Epithelial cell of prostate (primary cell): Measurements from ENCODE around the gene GSTM1.

ENCODE experiments used
- DNase-seq: peaks from one replicate; pipeline ENCODE4 v3.0.0-alpha.2; 2011; ENCODE audit warnings: low read depth, low spot score
- H3K27ac ChIP-seq: fragments of 450-650 bp; 2 replicates; pipeline ENCODE4 v1.5.1; 2017; ENCODE audit warnings: mild to moderate bottlenecking

Gene GSTM1

GRCh38 chr1:109722908-109723691 lies 35.5 kb downstream of the GSTM1 start:
- no peak for DNase-seq
- no peak overlapping the region for H3K27ac ChIP-seq

GRCh38 chr1:109724933-109725332 lies 37.3 kb downstream of the GSTM1 start:
- no peak overlapping the region for H3K27ac ChIP-seq
- no peak for DNase-seq

- DNase-seq = no peak
- H3K27ac ChIP-seq = no peak overlapping the region
These were observed 37.9 kb downstream of the GSTM1 start for GRCh38 chr1:109725510-109725909.

DNA sequence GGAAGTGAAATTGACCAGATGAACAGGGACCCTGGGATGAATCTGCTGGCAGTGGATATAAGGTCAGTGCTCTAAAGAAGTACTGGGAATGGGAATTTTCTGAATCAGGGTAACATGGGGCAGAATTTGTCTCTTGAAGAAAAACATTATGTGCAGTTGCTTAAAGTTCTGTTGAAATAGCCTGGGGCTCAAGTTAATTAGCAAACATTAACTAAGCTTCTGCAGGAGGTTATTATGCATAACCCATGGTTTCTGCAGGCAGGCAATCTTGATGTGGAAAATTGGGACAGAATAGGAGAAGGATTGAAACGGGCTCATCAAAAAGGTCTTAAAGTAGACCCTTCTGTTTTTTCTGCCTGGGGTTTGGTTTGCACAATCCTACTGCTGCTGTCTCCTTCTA lies 38.4 kb downstream of the GSTM1 start:
- no peak overlapping the region for H3K27ac ChIP-seq
- DNase-seq = no peak

- no peak overlapping the region for H3K27ac ChIP-seq
- DNase-seq = no peak
These were observed 39.2 kb downstream of the GSTM1 start for GRCh38 chr1:109726728-109727373.

GRCh38 chr1:109728870-109729269 lies 41.3 kb downstream of the GSTM1 start:
- no peak for DNase-seq
- H3K27ac ChIP-seq = no peak overlapping the region

DNA sequence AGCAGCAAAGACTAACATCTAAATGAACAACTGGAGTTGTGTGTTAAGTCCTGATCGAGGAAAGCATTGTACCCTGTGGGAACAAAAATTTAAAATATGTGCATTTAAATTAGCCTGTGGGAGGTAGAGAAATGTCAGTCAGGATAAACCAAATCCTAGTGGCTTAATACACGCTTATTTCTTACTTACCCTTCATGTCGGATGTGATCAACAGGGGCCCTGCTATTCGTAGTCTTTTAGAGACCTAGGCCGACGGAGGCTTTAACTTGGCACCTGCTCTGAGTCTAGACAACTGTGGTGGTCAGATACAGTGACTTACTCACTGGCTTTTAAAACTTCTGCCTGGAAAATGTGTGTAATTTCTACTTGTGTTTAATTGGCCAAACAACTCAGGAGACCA lies 43.0 kb downstream of the GSTM1 start:
- no peak for DNase-seq
- H3K27ac ChIP-seq = no peak overlapping the region

GRCh38 chr1:109732390-109732881 lies 44.8 kb downstream of the GSTM1 start:
- no peak for DNase-seq
- no peak overlapping the region for H3K27ac ChIP-seq

GRCh38 chr1:109733236-109733870 lies 45.7 kb downstream of the GSTM1 start:
- H3K27ac ChIP-seq = no peak overlapping the region
- no peak for DNase-seq

- H3K27ac ChIP-seq = no peak overlapping the region
- DNase-seq = no peak
These were observed 52.4 kb downstream of the GSTM1 start for GRCh38 chr1:109739738-109740614.

- no peak within 1 kb of the TSS for H3K27ac ChIP-seq
- no peak for DNase-seq
These were observed 53.2 kb downstream of the GSTM1 start, which contains the start of gene GSTM3 for GRCh38 chr1:109740615-109741373. TSS of gene GSTM3 (minus strand) at chr1:109741038. CDS start at chr1:109740287, 751 bp downstream.
